GM19043 (cell line): ENCODE data around the gene SLC25A33.
"Not testable (repeated sequence)": the region's sequence is repeated elsewhere in the genome, so short reads cannot be mapped to it uniquely, and the experiment has no call there.

Experiments
- ATAC-seq: cut with Tn5 transposase; IDR thresholded peaks from one replicate; pipeline ENCODE4 v1.9.1; 2021; ENCODE audit warnings: low read depth; ENCODE audit not compliant: unreplicated experiment

Gene SLC25A33

GRCh38 chr1:9539165-9539828 lies at the start of gene SLC25A33:
TSS of gene SLC25A33 (plus strand) at chr1:9539465. CDS start at chr1:9539692, 227 bp downstream.
- ATAC-seq: peak; percentile 95

DNA sequence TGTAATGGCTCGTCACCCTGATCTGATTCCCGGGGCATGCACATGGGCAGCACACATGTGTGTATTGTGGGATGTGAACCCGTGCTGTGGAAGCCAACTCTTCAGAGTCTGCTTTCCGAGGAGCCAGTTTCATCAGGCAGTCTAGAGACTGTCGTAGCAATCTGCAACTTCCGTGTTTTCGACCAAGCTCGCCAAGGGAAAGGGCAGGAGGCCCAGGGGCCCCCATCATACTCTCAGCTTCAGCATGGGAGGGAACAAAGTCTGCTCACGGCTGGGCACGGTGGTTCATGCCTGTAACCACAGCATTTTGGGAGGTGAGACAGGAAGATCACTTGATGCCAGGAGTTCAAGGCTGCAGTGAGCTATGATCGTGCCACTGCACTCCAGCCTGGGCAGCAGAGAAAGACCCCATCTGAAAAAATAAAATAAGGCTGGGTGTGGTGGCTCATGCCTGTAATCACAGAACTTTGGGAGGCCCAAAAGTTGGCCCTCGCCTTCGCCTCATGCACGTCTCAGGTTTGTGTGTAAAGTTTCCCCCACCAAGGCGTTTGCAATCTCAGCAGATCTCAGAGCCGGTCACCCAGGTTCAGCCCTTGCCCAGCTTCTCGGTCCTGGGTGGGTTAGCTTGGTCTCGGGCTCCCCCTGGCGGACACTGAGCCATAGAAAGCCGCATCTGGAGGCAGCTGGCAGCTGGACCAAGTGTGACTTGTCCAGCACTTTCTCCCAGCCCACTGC lies 48.5 kb upstream of the SLC25A33 start:
- no peak for ATAC-seq

DNA sequence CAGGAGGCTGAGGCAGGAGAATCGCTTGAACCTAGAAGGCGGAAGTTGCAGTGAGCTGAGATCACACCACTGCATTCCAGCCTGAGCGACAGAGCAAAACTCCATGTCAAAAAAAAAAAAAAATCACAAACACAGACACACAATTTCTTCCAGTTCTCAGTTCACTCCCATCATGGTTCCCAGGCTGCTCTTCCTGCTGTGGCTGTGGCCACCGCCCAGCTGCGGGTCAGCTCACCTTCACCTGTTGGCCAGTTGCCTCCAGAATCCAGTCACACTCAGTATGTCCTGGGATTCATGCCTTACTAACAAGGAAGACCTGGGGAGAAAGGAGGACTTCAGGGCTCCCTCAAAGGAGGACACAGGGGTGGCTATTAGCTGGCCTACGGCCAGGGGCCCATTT lies 45.9 kb upstream of the SLC25A33 start:
- no peak for ATAC-seq

DNA sequence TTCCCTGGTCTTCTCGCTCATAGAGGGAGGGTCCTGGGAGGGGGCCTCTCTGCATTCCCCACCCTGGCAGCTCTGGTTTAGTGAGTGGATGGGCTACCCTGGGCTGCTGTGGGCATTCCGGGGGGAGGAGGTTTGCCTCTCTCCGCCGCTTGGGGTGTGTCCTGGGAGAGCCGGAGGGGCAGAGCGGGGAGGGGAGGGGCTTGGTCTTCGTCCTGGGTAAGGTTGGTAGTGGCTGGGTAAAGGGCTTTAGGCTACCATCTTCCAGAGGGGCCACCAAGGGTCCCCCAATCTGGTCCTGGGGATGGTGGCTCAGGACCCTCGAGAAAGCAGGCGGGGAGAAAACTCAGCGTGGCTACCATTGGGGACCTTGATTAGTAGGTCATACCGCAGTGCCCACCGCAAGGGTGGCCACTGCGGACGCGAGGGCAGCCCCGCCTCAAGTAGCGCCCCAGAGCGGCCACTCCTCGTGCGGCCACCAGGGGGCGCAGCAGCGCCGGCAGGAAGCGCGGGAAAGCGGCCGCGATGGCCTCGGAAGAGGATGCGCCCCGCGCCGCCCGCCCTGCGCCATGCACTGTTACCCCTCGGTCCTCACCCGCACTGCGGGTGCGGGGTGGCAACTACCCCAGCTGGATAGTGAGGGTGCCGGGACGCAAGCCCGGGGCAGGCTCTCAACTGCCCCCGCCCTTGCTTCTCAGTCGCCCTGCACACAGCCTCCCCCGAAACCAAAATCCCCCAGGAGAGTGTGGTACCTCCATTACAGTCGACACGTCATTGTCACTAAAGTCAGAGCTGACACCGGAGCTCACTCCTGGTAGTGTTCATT lies 44.1 kb upstream of the SLC25A33 start:
- ATAC-seq: no peak

- ATAC-seq: no peak
Measured at GRCh38 chr1:9495854-9496374, 43.4 kb upstream of the SLC25A33 start.

GRCh38 chr1:9500756-9501754 lies 38.2 kb upstream of the SLC25A33 start:
- no peak for ATAC-seq

GRCh38 chr1:9503001-9503675 lies 36.1 kb upstream of the SLC25A33 start:
- ATAC-seq: no peak

DNA sequence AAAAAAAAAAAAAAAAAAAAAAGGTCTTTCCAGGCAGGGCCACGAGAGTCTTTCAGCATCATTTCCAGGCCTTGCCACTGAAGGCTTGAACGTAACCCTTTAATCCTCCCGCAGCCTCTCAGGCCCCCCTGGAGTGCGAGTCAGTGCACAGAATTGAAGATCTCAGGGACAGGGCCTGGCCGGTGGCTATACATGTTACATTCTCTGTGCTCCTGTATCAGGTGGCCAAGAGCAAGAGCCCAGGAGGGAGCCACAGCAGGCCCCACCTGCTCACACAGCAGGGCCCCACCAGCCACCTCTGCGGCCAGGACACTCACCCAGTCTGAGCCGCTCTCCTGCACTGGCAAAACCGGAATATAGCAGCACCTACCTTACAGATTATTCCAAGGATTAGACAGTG lies 34.1 kb upstream of the SLC25A33 start:
- ATAC-seq: no peak

- ATAC-seq: no peak
Measured at GRCh38 chr1:9506901-9507300, 32.4 kb upstream of the SLC25A33 start.

DNA sequence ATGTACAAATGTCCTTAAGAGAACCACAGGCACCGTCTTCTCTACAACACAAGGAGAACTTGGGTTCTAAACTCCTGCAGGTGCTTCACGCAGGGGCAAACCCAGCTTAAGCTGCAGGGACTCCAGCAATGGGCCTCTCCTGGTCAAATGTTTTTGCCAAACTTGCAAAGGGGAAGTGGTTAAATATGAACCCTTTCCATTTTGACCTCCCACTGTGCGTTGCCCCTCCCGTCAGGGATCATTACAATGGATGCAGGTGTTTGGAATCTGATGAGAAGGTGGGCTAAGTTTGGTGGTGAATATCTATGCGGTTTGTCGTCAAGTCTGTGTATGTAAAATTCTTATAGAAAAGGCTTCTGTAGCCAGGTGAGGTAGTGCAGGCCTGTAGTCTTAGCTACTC lies 29.1 kb upstream of the SLC25A33 start:
- ATAC-seq: no peak

DNA sequence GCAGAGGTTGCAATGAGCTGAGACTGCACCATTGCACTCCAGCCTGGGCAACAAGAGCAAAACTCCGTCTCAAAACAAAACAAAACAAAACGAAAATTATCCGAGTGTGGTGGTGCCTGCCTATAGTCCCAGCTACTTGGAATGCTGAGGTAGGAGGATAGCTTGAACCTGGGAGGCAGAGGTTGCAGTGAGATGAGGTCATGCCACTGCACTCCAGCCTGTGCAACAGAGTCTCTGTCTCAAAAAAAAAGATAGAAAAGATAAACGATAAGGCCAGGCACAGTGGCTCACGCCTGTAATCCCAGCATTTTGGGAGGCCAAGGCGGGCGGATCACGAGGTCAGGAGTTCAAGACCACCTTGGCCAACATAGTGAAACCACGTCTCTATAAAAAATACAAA lies 23.7 kb upstream of the SLC25A33 start:
- not testable (repeated sequence) for ATAC-seq

- no peak for ATAC-seq
Measured at GRCh38 chr1:9518454-9518998, 20.7 kb upstream of the SLC25A33 start.

DNA sequence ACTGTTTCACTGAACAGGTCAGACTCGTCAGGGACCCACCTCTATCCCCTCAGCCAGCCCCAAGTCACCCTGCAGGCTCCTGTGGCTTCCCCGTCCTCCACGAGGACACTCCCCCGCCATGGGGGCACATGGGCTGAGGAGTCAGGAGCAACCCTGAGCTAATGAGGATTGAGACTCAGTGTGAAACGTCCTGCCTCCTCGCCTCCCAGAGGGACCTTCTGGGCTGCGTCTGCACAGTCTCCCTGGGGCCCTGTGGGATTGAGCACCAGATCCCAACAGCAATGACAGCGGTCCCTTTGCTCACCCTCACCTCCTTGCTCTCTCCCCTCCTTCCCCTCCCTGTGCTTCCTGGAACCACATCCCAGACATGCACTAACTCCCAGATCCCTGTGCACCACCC lies 18.9 kb upstream of the SLC25A33 start:
- ATAC-seq: no peak

- no peak for ATAC-seq
Measured at GRCh38 chr1:9529190-9529589, 10.1 kb upstream of the SLC25A33 start.

DNA sequence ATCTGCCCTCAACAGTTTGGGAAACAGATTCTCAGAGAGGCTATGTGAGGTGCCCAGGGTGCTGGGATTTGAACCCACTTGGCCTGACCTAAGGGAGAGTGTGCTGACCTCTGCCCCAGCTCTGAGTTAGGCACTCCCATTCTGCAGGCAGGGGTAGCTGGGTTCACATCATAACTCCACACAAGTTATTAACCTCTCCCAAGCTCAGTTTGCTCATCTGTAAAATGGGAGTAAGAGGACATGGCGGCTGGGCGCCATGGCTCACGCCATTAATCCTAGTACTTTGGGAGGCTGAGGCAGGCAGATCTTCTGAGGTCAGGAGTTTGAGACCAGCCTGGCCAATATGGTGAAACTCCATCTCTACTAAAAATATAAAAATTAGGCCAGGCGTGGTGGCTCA lies 8.9 kb upstream of the SLC25A33 start:
- no peak for ATAC-seq

DNA sequence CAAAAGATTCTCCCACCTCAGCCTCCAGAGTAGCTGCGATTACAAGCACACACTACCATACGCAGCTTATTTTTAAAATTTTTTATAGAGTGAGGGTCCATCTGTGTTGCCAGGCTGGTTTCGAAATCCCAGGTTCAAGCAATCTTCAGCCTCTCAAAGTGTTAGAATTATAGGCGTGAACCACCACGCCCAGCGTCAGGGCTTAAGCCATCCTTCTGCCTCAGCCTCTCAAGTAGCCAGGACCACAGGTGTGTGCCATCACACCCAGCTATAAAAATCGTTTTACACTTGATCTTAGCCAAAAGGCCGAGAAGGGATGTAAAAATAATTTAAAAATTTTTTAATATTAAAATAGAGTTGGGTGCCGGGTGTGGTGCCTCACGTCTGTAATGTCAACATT lies 4.3 kb upstream of the SLC25A33 start:
- ATAC-seq: no peak

GRCh38 chr1:9536301-9536700 lies 3.0 kb upstream of the SLC25A33 start:
- ATAC-seq: no peak

GRCh38 chr1:9537863-9538668 lies 1.2 kb upstream of the SLC25A33 start:
- ATAC-seq: no peak
